Thymus (tissue), 14 donors: ENCODE data around the gene EPDR1. TPM values are rescaled to one million over a fixed set of nuclear protein-coding genes. Genes with fewer than 3 reads are reported as not detected.

ENCODE experiments used
- DNase-seq, 9 donors: peaks; one replicate each; pipeline ENCODE4 v3.0.0-alpha.2; 2013; ENCODE audit warnings: low spot score in 9 of 9, low read depth in 6 of 9, missing footprints in 1 of 9
- H3K27ac ChIP-seq, 2 donors: one replicate each; pipeline ENCODE4 v1.5.1; 2013; ENCODE audit warnings: control low read depth in 1 of 2, low read depth in 1 of 2, low read length in 1 of 2, mild to moderate bottlenecking in 1 of 2, moderate library complexity in 1 of 2
- H3K27me3 ChIP-seq, 2 donors: one replicate each; pipeline ENCODE4 v1.5.1; 2013; ENCODE audit warnings: low read length in 1 of 2; ENCODE audit not compliant: control insufficient read depth in 2 of 2, insufficient read depth in 1 of 2
- H3K36me3 ChIP-seq, 2 donors: one replicate each; pipeline ENCODE4 v1.5.1; 2013; ENCODE audit warnings: low read length in 1 of 2, mild to moderate bottlenecking in 1 of 2, moderate library complexity in 1 of 2; ENCODE audit not compliant: control insufficient read depth in 2 of 2, insufficient read depth in 2 of 2
- H3K4me1 ChIP-seq, 2 donors: one replicate each; pipeline ENCODE4 v1.5.1; 2013; ENCODE audit warnings: low read length in 2 of 2; ENCODE audit not compliant: control insufficient read depth in 2 of 2, insufficient read depth in 2 of 2
- H3K4me3 ChIP-seq, 2 donors: one replicate each; pipeline ENCODE4 v1.5.1; 2013; ENCODE audit warnings: low read length in 2 of 2, control low read depth in 1 of 2, mild to moderate bottlenecking in 1 of 2
- H3K9me3 ChIP-seq, 2 donors: one replicate each; pipeline ENCODE4 v1.5.1; 2013; ENCODE audit warnings: low read length in 1 of 2, mild to moderate bottlenecking in 1 of 2; ENCODE audit not compliant: control insufficient read depth in 2 of 2, insufficient read depth in 1 of 2
- WGBS: extraction: QIAGEN DNeasy Blood & Tissue Kit; methylation state at CpG from one replicate; pipeline ENCODE4 v1.1.7; 2013; 5-methylcytosine and 5-hydroxymethylcytosine counted together
- long read RNA-seq, 10 donors: transcript quantifications; one replicate each; lab custom pipeline, GENCODE V29; 2026
- polyA plus RNA-seq: library from polyadenylated mRNA; stranded (reverse); fragments of 200-250 nt; gene quantifications from one replicate; pipeline ENCODE4 v1.2.3, GENCODE V29; 2013
- total RNA-seq: library from RNA; stranded (reverse); fragments of 120-200 nt; gene quantifications from one replicate; pipeline ENCODE4 v1.2.4, GENCODE V29; 2013
- donor health status: healthy.

Gene EPDR1
- total RNA-seq, result 10.7 TPM
- polyA plus RNA-seq, result 7.2 TPM
- long read RNA-seq, donor 1, result 0 reads
- long read RNA-seq, donor 2, result 0 reads
- long read RNA-seq, donor 3, transcript EPDR1-201 (3 exons, 2,599 nt), result major isoform, 7 of 7 reads
- long read RNA-seq, donor 3, partial matches to known transcripts, result 0 of 7 reads
- long read RNA-seq, donor 3, other reads (novel, unspliced or antisense), result 0 of 7 reads
- long read RNA-seq, donor 4, partial matches to known transcripts, result 0 of 2 reads
- long read RNA-seq, donor 4, other reads (novel, unspliced or antisense), result 0 of 2 reads
- long read RNA-seq, donor 5, transcript EPDR1-201 (3 exons, 2,599 nt), result major isoform, 11 of 13 reads
- long read RNA-seq, donor 5, partial matches to known transcripts, result 0 of 13 reads
- long read RNA-seq, donor 5, other reads (novel, unspliced or antisense), result 0 of 13 reads
- long read RNA-seq, donor 6, partial matches to known transcripts, result 7 of 8 reads
- long read RNA-seq, donor 6, other reads (novel, unspliced or antisense), result 0 of 8 reads
- long read RNA-seq, donor 7, partial matches to known transcripts, result 22 of 25 reads
- long read RNA-seq, donor 7, other reads (novel, unspliced or antisense), result 0 of 25 reads
- long read RNA-seq, donor 8, partial matches to known transcripts, result 5 of 7 reads
- long read RNA-seq, donor 8, other reads (novel, unspliced or antisense), result 0 of 7 reads
- long read RNA-seq, donor 9, transcript EPDR1-201 (3 exons, 2,599 nt), result major isoform, 6 of 18 reads
- long read RNA-seq, donor 9, partial matches to known transcripts, result 12 of 18 reads
- long read RNA-seq, donor 9, other reads (novel, unspliced or antisense), result 0 of 18 reads
- long read RNA-seq, donor 10, partial matches to known transcripts, result 0 of 6 reads
- long read RNA-seq, donor 10, other reads (novel, unspliced or antisense), result 0 of 6 reads

- peaks cover 0 to 3% of the 10 kb centered on the region in 2 donors for H3K36me3 ChIP-seq
- peak within 1 kb of the TSS; percentile 73 to 85 for H3K4me3 ChIP-seq
- peaks cover 18 to 33% of the 10 kb centered on the region in 2 donors for H3K27me3 ChIP-seq
- peaks cover 24 to 28% of the 10 kb centered on the region in 2 donors for H3K4me1 ChIP-seq
- peak within 1 kb of the TSS; percentile 21 to 72 for H3K27ac ChIP-seq
- 10% methylated on average over 22 of the region's 22 CpGs for WGBS
- peaks cover 0 to 8% of the 10 kb centered on the region in 2 donors for H3K9me3 ChIP-seq
- peak; percentile 51 to 88 (median 65) for DNase-seq
Measured at GRCh38 chr7:37920305-37920848, at the start of gene EPDR1. Gene EPDR1 (plus strand): TSS chr7:37920640. CDS start chr7:37920940, 300 bp downstream.

GRCh38 chr7:37882086-37882485, 38.4 kb upstream of the EPDR1 start:
- WGBS, result 95% methylated on average over 6 of the region's 6 CpGs
- no peaks in the 10 kb centered on the region for H3K4me1 ChIP-seq
- no peak for DNase-seq
- H3K36me3 ChIP-seq, result no peaks in the 10 kb centered on the region
- H3K9me3 ChIP-seq, result no peaks in the 10 kb centered on the region
- no peaks in the 10 kb centered on the region for H3K27me3 ChIP-seq
- no peak overlapping the region for H3K4me3 ChIP-seq
- H3K27ac ChIP-seq, result no peak overlapping the region

GRCh38 chr7:37893359-37893758, 27.1 kb upstream of the EPDR1 start:
- H3K4me1 ChIP-seq, result no peaks in the 10 kb centered on the region
- H3K9me3 ChIP-seq, result no peaks in the 10 kb centered on the region
- no peak overlapping the region for H3K27ac ChIP-seq
- H3K4me3 ChIP-seq, result no peak overlapping the region
- H3K36me3 ChIP-seq, result no peaks in the 10 kb centered on the region
- no peak for DNase-seq
- H3K27me3 ChIP-seq, result no peaks in the 10 kb centered on the region

- no peak for DNase-seq
- WGBS, result 62% methylated on average over 3 of the region's 3 CpGs
- H3K27ac ChIP-seq, result no peak overlapping the region
- H3K4me3 ChIP-seq, result no peak overlapping the region
- no peaks in the 10 kb centered on the region for H3K27me3 ChIP-seq
- H3K4me1 ChIP-seq, result no peaks in the 10 kb centered on the region
- H3K36me3 ChIP-seq, result no peaks in the 10 kb centered on the region
- H3K9me3 ChIP-seq, result no peaks in the 10 kb centered on the region
Measured at GRCh38 chr7:37894671-37895070, 25.8 kb upstream of the EPDR1 start.

- no peaks in the 10 kb centered on the region for H3K27me3 ChIP-seq
- DNase-seq, result no peak
- H3K4me1 ChIP-seq, result no peaks in the 10 kb centered on the region
- WGBS, result 97% methylated on average over 3 of the region's 3 CpGs
- no peaks in the 10 kb centered on the region for H3K9me3 ChIP-seq
- no peak overlapping the region for H3K4me3 ChIP-seq
- H3K27ac ChIP-seq, result no peak overlapping the region
- no peaks in the 10 kb centered on the region for H3K36me3 ChIP-seq
Measured at GRCh38 chr7:37899712-37900247, 20.7 kb upstream of the EPDR1 start.

- 31% methylated on average over 6 of the region's 6 CpGs for WGBS
- H3K27ac ChIP-seq, result no peak overlapping the region
- H3K27me3 ChIP-seq, result no peaks in the 10 kb centered on the region
- no peaks in the 10 kb centered on the region for H3K9me3 ChIP-seq
- no peaks in the 10 kb centered on the region for H3K36me3 ChIP-seq
- no peak overlapping the region for H3K4me3 ChIP-seq
- DNase-seq, result peak in 6 of 9 donors; percentile 12 to 63 (median 36)
- no peaks in the 10 kb centered on the region for H3K4me1 ChIP-seq
Measured at GRCh38 chr7:37901236-37901827, 19.1 kb upstream of the EPDR1 start.

- H3K27ac ChIP-seq, result no peak overlapping the region
- WGBS, result 93% methylated on average over 2 of the region's 2 CpGs
- no peaks in the 10 kb centered on the region for H3K27me3 ChIP-seq
- H3K4me3 ChIP-seq, result no peak overlapping the region
- H3K4me1 ChIP-seq, result no peaks in the 10 kb centered on the region
- no peaks in the 10 kb centered on the region for H3K9me3 ChIP-seq
- DNase-seq, result no peak
- H3K36me3 ChIP-seq, result no peaks in the 10 kb centered on the region
Measured at GRCh38 chr7:37901890-37902524, 18.4 kb upstream of the EPDR1 start.

GRCh38 chr7:37908221-37908788, 12.1 kb upstream of the EPDR1 start:
- Histone ChIP-seq H3K27me3 (no peaks in the 10 kb centered on the region), H3K9me3 (no peaks in the 10 kb centered on the region), H3K4me3 (no peak overlapping the region), H3K36me3 (no peaks in the 10 kb centered on the region), H3K27ac (no peak overlapping the region), H3K4me1 (no peaks in the 10 kb centered on the region)
- no peak for DNase-seq
- 97% methylated on average over 1 of the region's 1 CpG for WGBS
